ENCODE measurements around the gene TSPAN31.

The TSPAN31 gene

DNA sequence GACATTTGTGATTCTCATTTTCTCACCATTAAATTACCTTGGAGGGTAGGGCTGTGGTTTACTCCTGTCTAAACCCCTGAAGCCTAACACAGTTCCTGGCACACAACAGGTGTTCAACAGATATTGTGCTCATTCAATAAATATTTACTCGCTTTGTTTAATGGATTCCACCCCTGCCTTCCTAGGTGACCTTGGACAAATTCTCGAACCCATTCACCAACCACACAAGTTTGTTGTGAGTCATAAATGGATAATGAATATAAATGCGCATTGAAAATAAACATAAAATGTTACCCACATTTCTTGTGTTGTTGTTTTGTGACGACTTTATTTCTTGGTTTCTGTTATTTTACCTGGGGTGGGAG lies 37.4 kb downstream of the TSPAN31 start:
- Histone ChIP-seq H3K4me1 (peaks cover 0 to 18% (median 11%) of the 10 kb centered on the region in 4 donors), H3K27ac (peak overlapping the region; percentile 68 to 75), H3K4me3 (peak overlapping the region; percentile 76 to 89), H3K36me3 (peaks cover 22 to 39% (median 24%) of the 10 kb centered on the region in 3 donors), H3K27me3 (no peaks in the 10 kb centered on the region), H3K9me3 (no peaks in the 10 kb centered on the region)
- DNase-seq = no peak
- TF ChIP-seq, protein P1, sequence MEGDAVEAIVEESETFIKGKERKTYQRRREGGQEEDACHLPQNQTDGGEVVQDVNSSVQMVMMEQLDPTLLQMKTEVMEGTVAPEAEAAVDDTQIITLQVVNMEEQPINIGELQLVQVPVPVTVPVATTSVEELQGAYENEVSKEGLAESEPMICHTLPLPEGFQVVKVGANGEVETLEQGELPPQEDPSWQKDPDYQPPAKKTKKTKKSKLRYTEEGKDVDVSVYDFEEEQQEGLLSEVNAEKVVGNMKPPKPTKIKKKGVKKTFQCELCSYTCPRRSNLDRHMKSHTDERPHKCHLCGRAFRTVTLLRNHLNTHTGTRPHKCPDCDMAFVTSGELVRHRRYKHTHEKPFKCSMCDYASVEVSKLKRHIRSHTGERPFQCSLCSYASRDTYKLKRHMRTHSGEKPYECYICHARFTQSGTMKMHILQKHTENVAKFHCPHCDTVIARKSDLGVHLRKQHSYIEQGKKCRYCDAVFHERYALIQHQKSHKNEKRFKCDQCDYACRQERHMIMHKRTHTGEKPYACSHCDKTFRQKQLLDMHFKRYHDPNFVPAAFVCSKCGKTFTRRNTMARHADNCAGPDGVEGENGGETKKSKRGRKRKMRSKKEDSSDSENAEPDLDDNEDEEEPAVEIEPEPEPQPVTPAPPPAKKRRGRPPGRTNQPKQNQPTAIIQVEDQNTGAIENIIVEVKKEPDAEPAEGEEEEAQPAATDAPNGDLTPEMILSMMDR (IDR thresholded peaks at IDR 0.05) = no peak
- intact Hi-C loops (cut with DNase I; ENCODE audit: low total_unique reads) = no loop called here

DNA sequence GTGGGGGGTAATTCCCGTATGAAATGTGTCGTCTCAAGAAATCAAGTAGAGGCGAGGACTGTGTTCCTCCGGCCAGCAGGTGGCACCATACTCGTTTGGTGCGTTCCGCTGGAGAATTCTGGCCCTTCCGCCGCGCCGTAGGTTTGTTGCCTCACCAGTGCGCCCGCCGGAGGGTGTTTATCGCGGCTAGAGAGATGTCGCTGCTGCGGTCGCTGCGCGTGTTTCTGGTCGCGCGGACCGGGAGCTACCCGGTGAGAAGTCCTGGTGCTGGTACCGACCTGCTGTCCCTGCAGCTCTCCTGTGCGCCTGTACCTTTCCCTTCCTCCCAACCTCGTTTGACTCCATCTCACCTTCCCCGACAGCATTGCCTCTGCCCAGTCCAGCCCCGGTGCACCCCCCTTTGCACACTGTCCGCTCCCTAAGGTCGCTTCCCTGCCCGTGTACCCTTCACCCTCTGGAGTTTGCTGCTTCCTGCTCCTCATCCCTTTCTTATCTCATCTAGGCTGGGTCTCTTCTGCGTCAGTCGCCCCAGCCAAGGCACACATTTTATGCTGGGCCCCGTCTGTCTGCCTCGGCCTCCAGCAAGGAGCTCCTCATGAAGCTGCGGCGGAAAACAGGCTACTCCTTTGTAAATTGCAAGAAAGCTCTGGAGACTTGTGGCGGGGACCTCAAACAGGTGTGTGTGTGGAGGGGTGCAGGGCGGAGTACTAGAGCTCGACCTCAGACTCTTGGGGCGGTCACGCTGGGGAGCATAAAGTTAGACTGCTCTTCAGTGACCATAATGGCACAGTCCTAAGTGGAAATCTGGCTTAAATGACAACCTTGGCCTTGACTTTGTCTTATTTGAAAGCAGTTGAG lies 38.0 kb downstream of the TSPAN31 start, which contains the start of gene TSFM:
TSFM (plus strand) TSS at position 180 of the 858 bp plus-strand sequence; CDS start at position 195, 15 bp downstream.
- DNase-seq = peak; percentile 97
- H3K4me3 ChIP-seq = peak within 1 kb of the TSS; percentile 76 to 89
- H3K36me3 ChIP-seq = peaks cover 22 to 44% (median 30%) of the 10 kb centered on the region in 3 donors
- intact Hi-C loops (cut with DNase I; ENCODE audit: low total_unique reads) = no loop called here
- H3K27me3 ChIP-seq = no peaks in the 10 kb centered on the region
- H3K27ac ChIP-seq = peak within 1 kb of the TSS; percentile 68 to 75
- H3K9me3 ChIP-seq = no peaks in the 10 kb centered on the region
- H3K4me1 ChIP-seq = peaks cover 0 to 18% (median 11%) of the 10 kb centered on the region in 4 donors
- TF ChIP-seq, protein P1 (IDR thresholded peaks at IDR 0.05) = peak; percentile 91 to 94

DNA sequence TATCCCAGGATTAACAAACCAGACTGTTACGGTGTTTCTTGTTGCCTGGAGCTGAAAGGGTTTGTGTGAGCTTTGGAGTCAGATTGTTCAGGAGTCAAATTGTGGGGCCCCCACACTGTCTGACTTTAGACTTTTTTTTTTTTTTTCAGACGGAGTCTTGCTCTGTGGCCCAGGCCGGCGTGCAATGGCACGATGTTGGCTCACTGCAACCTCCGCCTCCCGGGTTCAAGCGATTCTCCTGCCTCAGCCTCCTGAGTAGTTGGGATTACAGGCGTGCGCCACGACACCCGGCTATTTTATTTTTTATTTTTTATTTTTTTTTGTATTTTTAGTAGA lies 38.6 kb downstream of the TSPAN31 start:
- Histone ChIP-seq H3K9me3 (no peaks in the 10 kb centered on the region), H3K27ac (peak overlapping the region; percentile 68 to 75), H3K27me3 (no peaks in the 10 kb centered on the region), H3K4me1 (peaks cover 0 to 18% (median 11%) of the 10 kb centered on the region in 4 donors), H3K36me3 (peaks cover 26 to 48% (median 34%) of the 10 kb centered on the region in 3 donors), H3K4me3 (peak overlapping the region; percentile 76 to 89)
- no peak for DNase-seq
- TF ChIP-seq, protein P1 (IDR thresholded peaks at IDR 0.05) = no peak
- intact Hi-C loops (cut with DNase I; ENCODE audit: low total_unique reads) = no loop called here

DNA sequence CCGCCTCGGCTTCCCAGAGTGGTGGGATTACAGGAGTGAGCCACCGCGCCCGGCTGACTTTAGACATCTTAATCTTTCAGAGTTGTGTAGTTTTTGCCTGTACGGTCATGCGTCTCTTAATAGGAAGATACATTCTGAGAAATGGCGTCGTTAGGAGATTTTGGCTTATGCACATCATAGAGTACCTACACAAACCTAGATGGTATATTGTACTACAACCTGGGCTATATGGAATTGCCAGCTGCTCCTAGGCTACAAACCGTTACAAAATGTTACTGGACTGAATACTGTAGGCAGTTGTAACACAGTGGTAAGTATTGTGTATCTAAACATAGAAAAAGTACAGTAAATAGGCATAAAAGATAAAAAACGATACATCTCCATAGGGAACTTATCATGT lies 39.0 kb downstream of the TSPAN31 start:
- H3K27me3 ChIP-seq = no peaks in the 10 kb centered on the region
- H3K4me1 ChIP-seq = peaks cover 0 to 18% (median 11%) of the 10 kb centered on the region in 4 donors
- DNase-seq = no peak
- peaks cover 28 to 52% (median 38%) of the 10 kb centered on the region in 3 donors for H3K36me3 ChIP-seq
- H3K27ac ChIP-seq = no peak overlapping the region
- H3K4me3 ChIP-seq = peak overlapping the region; percentile 76 to 89
- TF ChIP-seq, protein P1 (IDR thresholded peaks at IDR 0.05) = no peak
- intact Hi-C loops (cut with DNase I; ENCODE audit: low total_unique reads) = no loop called here
- H3K9me3 ChIP-seq = no peaks in the 10 kb centered on the region

DNA sequence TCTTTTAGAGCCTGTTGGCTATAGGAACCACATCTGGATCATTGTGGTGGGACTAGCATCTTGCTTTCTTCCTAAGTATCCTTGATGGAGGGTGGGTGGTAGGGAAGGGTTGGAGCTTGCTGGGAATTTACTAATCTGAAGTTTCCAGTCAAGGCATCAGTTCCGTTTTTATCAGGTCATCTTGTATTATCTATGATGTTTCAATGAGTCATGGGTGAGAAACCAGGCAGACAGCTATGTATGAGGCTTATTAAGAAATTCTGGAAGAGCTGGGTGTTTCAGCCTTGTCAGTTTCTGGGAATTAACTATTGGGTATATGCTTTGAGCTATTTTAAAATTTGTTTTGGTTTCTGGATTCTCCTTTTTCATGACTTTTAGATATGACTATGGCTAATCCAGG lies 49.1 kb downstream of the TSPAN31 start:
- DNase-seq = no peak
- TF ChIP-seq, protein P1 (IDR thresholded peaks at IDR 0.05) = no peak
- Histone ChIP-seq H3K27ac (no peak overlapping the region), H3K36me3 (peaks cover 44 to 87% (median 65%) of the 10 kb centered on the region in 3 donors), H3K4me3 (no peak overlapping the region), H3K4me1 (no peaks in the 10 kb centered on the region), H3K9me3 (no peaks in the 10 kb centered on the region), H3K27me3 (no peaks in the 10 kb centered on the region)
- intact Hi-C loops (cut with DNase I; ENCODE audit: low total_unique reads) = no loop called here

All from tibial artery (tissue), 4 donors.